NCI-H187 treated with DMSO at 0.1 percent for 48 hours (cell line): ENCODE data around the gene C6orf58.
"Not testable (repeated sequence)": the region's sequence is repeated elsewhere in the genome, so short reads cannot be mapped to it uniquely, and the experiment has no call there.

Source experiments
- DNase-seq: peaks from one replicate; lab custom pipeline; 2025; lab: John Stamatoyannopoulos, UW

Gene C6orf58

GRCh38 chr6:127592964-127593363 lies 16.0 kb downstream of the C6orf58 start:
- no peak for DNase-seq

GRCh38 chr6:127593456-127593855 lies 16.5 kb downstream of the C6orf58 start:
- not testable (repeated sequence) for DNase-seq

- DNase-seq: no peak
Measured at GRCh38 chr6:127606131-127606562, 29.2 kb downstream of the C6orf58 start.

DNA sequence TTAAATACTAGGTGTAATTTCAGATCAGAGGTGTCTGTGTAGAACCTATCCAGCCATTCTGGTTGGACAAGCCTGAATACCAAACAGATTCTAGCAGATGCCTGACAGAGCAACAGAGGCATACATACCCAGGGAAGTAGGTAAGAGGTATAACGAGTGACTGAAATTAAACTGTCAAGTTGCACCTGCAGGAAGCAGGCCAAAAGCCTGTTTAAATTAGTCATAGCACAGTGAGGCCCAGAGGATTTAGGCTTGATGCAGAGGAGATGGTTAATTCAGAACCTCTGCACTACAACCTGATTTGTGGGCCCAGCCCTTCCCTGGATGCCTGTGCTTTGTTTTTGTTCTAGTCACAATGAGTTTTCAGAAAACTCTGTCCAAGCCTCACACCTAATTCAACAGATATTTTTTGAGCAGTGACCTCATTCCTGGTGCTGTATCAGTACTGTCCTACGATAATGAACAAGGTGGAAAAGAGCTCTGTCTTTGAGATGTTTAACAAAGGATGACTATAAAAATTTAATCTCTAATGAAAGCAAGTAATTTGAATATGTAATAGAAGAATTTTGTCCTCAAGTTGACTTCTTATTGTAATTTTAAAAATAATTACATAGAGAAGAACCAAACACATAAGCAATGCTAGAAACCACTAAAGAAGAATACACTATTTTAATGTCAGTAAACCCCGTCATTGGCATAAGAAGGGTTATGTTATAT lies 31.7 kb downstream of the C6orf58 start:
- no peak for DNase-seq

- DNase-seq: no peak
Measured at GRCh38 chr6:127618729-127619128, 41.8 kb downstream of the C6orf58 start.

DNA sequence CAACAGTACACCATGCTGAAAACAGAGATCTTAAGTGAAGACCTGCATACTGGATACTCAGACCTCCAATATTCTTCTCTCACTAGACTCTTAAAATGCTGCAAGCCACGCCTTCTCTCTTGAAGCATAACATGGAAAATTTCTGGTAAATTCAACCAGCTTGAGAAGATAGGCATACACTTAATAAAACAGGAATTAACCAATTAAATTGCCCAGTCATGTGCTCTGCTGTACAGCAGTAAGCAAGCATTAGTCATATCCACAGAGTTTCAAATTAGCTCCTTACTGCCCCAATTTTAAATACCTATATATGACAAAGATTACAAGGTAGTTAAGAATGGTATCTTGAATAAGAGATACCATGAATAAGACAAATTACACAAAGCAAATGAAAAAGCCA lies 53.8 kb downstream of the C6orf58 start:
- DNase-seq: no peak

- DNase-seq: no peak
Measured at GRCh38 chr6:127634178-127634577, 57.2 kb downstream of the C6orf58 start.

GRCh38 chr6:127635091-127635490 lies 58.1 kb downstream of the C6orf58 start:
- DNase-seq: no peak

GRCh38 chr6:127637830-127638409 lies 60.9 kb downstream of the C6orf58 start:
- DNase-seq: no peak
